HG02642 (cell line): ENCODE results near the gene FAM50B.

Experiments used
- ATAC-seq: cut with Tn5 transposase; IDR thresholded peaks from one replicate; pipeline ENCODE4 v1.9.1; 2021; ENCODE audit warnings: mild to moderate bottlenecking; ENCODE audit not compliant: unreplicated experiment, poor library complexity

Gene FAM50B

DNA sequence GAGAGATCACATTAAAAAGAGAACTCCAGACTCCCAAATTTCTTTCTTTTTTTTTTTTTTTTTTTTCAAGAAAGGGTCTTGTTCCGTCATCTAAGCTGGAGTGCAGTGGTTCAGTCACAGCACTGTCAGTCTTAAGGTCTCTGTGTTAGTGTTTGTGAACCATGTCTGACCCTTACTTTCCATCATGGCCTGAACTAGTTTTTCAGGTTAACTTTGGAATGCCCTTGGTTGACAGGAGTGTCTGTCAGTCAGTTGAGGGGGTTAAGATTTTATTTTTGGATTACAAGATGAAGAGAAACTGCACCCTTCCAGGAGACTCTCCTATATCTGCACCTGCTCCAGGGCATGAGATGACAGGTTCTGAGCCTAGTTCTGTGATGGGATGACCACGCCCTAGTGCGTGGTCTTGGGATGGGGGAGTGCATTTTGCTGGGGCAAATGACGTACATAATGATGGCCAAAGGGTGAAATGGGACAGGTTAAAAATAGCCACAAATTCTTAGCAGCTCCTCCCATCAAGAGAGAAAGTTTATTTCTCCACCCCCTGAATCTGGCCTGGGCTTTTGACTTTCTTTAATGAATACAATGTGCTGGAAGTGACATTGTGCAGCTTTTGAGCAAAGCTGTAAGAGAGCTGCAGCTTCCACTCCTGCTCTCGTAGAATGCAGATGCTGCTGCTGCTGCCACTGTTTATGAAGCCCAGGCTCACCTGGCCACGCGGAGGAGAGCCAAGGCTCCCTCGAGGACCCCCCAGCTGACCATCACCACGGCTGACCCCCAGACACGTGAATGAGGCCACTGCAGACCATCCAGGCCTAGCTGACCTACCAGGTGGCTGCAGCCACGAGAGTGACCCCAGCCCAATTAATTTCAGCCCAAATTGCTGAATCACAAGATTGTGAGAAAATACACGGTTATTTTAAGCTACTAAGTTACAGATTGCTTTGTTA is 29.7 kb upstream of the FAM50B start:
- ATAC-seq = no peak

DNA sequence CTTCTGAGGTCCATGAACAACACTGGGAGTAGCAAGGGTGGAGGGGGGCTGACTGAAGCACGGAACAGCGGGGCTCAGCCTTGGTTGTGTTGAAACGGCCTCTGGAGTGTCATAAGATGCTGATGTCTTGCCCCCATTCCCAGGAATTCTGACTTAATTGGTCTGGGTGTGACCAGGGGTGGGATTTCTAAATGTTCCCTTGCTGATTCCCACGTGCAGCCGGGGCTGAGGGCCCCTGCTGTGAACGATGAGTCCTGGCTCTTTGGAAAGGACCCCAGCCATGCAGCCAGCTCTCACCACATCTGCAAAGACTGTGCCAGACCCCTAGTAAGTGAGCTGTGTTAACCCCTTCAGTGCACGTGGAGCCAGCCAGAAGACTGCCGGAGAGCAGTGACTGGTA is 28.6 kb upstream of the FAM50B start:
- no peak for ATAC-seq

DNA sequence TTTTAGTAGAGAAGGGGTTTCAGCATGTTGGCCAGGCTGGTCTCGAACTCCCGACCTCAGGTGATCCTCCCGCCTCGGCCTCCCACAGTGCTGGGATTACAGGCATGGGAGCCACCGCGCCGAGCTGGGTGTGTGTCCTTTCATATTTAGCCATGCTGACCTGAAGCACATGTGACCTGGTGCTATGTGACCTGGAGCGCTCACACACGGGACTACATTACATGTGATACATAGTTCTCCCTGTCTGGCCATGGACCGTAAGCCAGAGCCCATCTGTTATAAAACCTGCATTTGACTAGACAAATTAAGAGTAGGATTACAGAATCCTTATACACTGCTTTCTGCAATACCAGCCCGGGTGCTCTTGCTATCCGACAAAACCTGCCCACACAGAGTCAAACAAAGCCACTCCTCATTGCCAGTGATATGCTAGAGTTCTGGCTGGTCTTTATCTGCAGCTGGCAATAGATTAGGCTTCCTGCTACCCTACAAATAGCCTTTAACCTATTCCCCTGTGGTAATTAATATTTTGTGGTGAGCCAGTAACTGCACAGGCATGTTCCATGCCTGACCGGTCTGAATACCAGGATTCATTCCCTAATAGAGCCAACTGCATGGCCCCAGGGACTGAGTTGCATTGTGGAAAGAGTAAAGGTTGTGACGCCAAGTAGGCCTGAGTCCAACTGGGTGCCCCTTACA is 26.3 kb upstream of the FAM50B start:
- no peak for ATAC-seq

DNA sequence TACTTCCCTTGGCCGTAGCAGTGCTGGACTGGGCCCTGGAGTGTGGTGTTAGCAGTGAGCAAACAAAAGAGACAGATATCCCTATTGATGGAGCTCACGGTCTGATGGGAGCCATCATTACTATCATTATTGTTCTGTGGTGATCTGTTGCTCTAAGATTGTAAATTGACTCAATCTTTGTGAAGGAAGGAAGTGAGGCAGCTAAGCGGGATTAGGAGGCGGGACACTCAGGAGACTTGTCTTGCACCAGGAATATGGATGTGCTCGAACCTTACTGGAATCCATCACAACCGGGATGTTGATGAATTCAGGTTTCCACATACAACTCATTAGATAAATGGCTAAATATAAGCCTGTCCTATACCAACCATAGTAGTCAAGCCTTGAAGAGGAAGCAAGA is 25.5 kb upstream of the FAM50B start:
- ATAC-seq = no peak

DNA sequence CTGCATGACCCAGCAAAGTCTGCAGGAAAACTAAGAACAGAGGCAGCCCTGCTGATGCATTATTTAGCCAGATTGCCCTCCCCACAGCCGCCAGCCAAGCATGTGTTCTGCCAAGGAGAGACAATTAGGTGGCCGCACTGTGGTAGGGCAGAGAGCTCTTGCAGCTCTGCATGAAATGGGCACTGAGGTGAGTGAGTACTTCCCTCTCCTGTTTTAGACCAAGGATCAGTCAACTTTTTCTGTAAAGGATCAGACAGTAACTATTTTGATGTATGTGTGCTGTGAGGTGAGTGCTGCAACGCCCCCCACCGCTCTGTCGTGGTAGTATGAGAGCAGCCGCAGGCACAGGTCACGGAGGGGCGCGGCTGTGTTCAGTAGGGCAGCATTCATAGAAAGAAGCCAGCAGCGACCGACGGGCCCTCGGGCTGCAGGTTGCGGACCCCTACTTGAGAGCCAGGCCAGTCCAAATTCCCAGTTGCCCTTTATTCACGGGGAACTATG is 23.8 kb upstream of the FAM50B start:
- no peak for ATAC-seq

DNA sequence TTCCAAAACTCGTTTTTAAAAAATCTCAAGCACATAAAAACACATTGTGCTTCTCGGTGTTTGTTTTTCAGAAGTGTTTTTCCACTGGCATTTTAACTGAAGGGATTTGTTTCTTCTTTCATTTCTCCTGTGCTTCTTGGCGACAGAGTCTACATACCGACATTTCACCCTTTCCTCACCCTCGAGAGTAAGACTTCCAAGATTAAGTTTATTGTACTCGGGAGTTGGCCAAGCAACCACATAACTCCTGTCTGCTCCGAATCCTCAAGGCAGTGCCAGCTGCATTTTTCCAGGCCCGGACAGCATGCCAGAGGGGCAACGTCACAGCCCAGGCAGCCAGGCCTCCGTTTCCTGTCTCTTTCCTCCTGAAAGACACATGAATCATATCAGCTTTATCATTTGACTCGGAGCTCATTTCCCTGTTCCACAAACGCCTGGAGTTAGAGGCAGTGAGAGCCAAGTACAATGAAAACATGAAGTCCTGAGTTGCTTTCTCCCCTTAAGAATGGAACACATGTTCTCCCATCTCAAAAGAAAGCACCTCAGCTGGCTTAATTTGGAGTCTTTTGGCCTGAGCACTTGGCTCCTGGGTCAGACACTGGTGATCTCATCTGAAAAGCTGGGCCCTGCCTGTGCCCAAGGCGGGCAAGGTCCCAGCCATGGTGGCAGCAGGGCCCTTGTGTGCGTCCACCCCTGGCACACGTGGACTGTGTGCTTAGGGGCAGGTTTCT is 23.2 kb upstream of the FAM50B start:
- no peak for ATAC-seq

DNA sequence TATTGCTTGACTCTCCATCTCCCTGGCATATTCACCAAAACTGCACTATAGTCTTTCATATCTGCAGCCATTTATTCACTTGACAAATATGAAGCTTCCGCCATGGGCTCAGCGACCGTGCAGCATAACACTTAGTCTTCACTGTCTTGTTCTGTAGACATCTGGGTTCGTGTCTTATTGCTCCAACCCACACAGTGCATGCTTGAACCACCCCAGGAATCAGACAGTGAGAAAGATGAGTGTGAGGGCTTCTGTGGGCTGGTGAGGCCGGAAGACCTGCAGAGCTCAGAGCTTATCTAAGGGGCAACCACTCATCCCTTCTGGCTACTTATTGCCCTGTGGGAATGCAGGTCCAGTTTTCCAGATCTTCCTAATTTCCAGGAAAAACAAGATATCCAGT is 19.9 kb upstream of the FAM50B start:
- no peak for ATAC-seq

DNA sequence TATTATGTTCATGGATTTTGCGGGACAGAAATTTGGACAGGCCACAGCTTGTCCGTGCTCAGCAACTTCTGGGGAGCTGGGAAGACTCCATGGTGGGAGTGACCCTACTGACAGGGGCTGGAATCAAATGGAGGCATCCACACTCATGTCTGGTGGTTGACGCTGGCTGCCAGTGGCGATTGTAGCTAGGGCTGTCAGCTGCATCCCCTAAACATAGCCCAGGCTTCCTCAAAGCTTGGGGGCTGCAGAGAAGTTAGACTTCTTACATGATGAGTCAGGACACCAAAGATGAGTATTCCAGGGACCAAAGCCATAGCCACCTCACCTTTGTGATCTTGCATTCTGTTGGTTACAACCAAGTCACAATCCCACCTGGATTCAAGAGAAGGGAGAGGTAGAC is 18.4 kb upstream of the FAM50B start:
- no peak for ATAC-seq

DNA sequence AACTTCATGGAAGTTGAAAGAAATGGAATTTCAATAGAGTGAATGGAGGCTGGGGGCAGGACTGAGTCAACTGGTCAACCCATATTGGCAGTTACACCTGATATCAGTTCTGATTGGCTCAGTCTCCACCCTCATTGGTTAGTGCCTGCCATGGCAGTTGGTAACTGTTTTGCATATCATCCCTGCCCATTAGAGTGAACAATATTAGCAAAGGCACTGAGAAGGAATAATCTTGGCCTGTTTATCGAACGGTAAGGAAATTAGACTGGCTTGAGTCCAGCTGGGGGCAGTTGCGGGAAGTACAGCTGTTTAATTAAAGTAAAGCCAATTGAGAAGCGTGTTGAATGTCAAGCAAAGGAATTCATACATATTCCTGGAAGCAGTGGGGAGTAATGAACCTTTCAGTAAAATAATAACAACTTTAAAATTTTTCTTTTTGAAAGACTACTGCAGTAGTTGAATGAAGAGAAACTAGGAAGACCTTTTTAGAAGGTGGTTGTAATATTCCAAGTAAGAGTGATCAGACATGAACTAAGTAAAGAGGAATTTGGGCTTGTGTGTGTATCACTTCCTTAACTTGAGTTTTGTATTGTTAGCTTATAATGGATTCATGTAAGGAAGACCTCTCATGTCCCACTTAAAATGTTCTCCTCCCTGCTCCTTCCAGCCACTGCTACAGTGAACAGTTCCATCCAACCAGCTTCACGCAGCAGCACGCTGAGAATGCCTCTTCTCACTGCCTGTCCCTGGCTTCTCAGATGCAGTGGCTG is 17.2 kb upstream of the FAM50B start:
- no peak for ATAC-seq

DNA sequence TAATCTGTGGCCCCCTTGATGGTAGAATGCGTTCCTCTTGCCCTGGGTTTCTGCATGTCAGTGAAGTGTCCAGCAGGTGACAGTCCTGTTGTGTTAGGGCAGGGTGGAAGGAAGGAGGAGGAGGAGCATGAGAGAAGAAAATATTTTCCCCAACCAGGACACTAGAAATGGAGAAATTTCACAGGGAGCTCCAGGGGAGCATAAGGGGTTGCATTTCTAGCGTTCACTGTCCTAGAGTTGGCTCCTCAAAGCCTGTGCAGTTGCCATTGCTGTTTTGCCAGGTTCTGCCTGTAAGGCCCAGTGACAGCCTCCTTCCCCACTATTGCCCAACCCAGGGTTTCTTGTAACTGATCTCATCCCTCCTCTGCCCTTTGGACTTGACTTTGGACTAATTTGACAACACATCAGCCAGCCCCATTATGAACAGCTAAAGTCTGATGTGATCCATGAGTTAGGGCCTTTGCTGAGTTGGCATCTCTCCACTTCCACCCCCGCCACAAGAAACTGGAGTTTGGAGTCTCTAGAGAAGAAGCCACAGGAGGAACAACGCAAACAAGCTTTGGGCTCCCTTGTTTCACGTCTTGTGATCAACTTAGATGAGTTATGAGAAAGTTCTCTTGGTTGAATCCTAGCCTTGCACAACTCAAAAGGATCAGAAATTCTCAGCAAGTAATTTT is 14.0 kb upstream of the FAM50B start:
- ATAC-seq = no peak

DNA sequence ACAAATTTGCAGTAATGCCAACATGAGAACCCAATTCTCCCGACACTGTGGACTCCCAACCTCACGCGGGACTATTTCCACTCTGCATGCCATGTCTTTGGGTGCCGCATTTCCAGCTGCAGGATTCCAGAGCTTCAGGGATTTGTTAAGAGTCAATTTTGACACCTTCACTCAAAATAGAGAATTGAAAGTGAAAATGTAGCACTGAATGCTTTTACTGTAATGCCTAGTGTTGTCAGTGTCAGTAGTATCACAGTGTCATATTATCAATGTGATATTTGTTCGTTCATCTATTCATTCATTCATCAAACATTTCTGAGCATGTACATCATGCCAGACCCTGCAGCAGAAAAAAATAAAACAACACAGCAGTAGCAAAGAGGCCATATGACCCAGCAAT is 13.4 kb upstream of the FAM50B start:
- no peak for ATAC-seq

DNA sequence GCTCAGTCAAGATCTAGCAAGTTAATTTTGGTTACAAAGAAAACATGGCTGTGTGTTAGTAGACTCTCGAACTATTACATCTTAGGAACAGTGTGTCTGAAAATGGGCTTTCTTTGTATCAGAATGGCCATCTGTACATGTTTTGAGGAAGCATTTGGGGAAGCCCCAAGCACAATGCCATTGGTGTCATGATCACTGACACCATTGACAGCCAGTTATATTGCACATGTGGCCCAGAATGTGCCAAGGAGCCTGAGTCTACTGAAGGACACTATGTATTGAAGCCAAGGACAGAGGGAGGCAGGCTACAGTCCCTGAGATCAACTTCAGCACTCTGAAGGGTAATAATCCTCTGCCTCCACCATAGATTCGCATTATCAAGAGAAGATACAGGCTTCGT is 12.6 kb upstream of the FAM50B start:
- ATAC-seq = no peak

DNA sequence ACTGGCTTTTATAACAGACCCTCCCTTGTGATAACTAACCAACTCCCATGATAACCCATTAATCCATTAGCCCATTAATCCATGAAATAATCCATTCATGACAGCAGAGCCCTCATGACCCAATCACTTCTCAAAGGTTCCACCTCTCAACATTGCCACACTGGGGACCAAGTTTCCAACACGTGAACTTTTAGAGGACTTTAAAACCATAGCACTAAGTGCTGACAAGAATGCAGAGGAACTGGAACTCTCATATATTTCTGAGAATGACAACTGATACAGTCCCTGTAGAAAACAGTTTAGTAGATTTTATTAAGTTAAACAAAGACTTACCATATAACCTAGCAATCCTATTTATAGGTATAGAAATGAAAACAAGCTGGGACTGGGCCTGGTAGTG is 11.4 kb upstream of the FAM50B start:
- no peak for ATAC-seq

DNA sequence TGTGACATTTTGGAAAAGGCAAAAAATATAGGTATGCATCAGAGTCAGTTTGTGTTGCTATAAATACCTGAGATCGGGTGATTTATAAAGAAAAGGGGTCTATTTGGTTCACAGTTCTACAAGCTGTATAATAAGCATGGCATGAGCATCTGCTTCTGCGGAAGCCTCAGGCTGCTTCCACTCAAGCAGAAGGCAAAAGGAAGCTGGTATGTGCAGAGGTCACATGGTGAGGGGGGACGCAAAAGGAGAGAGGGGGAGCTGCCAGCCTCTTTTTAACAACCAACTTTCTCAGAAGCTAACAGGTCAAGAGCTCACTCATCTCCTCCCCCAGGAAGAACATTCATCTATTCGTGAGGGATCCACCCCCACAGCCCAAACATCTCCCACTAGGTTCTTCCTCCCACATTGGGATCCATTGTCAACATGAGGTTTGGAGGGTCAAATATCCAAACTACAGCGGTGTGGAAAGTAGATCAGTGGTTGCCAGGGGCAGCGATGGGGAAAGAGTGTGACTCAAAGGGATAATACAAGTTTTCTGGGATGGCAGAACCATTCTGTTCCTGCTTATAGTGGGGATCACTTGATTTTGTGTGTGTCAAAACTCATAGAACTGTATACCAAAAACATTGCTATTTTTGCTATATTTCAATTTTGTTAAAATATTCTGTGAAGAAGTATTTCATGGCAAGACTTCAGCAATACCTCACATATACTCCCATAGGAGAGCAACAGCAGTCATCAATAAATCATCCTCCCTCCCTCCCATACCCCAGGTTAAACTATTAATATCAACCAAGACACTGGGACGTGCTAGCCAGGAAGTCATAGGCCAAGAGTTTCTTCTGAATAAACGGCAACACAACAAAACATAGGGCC is 9.9 kb upstream of the FAM50B start:
- ATAC-seq = no peak

DNA sequence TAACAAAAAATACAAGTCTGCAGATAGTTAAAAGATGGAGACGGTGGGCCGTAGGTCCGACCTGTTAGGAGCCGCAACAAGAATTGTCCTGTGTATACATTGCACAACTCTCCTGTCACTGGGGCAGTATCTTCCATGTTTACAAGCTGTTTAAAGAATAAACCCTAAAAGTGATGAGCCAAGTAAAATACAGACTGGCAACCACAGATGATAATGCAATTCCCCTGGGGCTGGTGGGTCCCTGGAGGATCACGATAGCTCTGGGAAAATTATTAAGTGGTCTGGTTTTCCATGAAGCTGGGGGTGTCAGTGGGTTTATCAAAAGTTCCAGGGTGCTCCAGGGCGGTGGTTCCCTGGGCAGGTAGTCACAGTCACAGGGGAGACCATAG is 8.1 kb upstream of the FAM50B start:
- ATAC-seq = no peak

DNA sequence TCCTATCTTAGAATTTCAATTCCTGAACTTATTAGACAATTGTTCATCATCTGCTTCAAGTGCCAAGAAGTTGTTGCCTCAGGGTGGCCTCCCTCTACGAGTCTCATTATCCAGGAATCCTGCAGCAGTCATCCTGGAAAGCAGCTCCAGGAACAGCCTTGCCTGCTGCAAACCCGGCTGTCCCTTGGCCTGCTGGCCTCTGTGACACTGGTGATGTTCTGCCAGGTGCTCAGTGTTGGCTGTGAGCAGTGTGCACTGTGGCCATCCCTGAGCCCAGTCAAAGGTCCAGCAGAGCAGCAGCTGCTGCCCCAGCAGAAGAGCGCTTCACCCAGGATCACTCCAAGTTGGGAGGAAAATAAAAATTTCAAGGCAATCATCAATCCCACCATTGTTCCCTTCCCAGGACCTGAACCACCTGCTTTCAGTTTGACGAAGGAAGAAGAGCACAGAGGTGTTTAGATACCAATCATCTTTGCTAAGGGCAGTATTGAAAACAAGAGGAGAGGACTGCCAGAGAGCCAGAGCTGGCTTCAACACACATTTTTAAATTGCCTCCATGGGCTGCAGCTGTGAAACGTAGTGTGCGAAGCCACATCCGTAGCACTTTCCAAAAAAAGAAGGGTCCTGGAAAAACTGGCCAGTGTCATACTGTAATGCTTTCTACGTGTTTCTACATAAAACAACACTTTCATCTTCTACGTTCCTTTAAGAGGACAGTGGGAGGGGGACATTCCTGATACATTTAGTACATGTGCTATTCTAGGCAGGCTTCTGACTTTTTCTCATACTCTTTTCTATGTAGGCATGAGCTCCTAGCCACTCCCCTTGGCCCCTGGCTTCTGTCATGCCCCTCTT is 7.2 kb upstream of the FAM50B start:
- no peak for ATAC-seq

DNA sequence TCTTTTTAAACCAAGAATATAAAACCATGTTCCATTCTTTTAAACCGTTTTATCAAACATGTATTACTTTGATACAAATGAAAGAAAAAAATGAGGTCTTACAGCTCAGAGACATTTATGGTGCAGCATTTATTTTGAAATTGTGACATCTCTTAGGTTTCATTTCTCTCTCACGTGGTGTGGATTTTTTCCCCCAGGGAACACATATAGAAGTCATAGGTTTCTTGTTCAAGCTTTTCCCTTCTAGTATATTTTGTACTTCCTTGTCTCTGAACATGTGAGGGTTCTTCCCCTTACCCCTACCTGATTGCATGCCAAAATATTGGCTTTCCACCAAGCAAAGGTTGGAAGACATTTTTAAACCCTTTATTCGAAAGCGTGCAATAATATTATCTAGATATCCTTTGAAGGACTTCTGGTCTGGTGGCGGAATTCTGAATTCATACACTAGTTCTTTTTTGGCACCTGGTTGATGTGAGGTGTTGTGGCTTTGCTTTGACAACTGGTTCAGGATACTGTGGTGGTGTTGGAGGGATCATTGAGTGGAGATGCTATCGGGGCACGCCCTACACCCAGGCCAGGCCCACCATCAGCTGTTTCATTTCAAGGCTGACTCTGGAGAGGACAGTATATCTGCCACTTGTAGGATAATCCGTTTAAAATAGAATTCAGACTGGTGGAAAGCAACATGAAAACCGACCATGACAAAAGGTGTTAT is 5.6 kb upstream of the FAM50B start:
- no peak for ATAC-seq
